HG02678 (cell line): ENCODE data around the gene TAS2R40.

Source experiments
- ATAC-seq: cut with Tn5 transposase; IDR thresholded peaks from one replicate; pipeline ENCODE4 v1.9.1; 2021; ENCODE audit warnings: mild to moderate bottlenecking, moderate library complexity; ENCODE audit not compliant: unreplicated experiment

TAS2R40 gene

DNA sequence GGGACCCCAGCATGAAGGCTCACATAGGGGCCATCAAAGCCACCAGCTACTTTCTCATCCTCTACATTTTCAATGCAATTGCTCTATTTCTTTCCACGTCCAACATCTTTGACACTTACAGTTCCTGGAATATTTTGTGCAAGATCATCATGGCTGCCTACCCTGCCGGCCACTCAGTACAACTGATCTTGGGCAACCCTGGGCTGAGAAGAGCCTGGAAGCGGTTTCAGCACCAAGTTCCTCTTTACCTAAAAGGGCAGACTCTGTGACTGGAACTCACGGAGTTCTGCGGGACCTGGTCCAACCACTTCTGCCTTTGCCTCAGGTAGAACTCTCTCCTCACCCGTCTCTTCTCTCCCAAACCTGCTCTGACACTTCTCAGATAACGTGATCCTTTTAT, 945 bp downstream of the TAS2R40 start:
- ATAC-seq: no peak

DNA sequence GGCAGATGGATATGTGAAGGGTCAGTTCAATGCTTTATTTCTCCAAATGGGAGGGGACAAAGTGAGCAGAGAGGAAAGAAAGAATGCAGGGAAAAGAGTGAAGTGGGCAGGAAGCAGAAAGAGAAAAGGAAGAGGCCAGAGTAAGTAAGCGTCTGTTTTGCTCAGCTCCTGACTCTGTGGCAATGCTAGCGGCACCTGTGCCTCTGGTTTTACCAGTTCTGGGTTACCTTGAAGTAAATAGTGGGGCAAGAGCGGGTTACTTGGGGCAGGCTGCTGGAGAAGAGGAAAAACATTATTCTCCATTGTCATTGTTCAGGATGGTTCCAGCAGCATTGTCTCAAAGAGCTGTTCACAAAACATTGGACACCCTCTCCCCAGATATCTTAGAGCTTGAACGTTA, 1.9 kb downstream of the TAS2R40 start:
- no peak for ATAC-seq

DNA sequence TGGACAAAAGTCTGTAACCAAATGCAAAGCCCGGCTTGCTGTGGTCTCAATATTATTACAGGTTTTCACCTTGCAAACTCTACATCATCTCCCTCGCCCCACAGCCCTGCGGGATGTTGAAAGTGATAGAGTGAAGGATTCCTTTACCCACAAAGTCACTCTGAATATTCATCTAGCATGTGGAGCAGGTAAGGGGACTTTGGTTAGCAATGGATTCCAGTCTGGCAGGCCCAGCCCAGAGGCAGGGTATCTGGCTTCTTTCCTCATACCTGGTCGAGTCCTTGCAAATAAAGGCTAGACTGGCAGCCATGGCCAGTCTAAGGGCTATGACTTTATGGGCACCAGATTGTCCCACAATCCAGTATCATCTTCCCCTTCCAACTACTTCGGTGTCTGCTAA, 3.2 kb downstream of the TAS2R40 start:
- no peak for ATAC-seq

DNA sequence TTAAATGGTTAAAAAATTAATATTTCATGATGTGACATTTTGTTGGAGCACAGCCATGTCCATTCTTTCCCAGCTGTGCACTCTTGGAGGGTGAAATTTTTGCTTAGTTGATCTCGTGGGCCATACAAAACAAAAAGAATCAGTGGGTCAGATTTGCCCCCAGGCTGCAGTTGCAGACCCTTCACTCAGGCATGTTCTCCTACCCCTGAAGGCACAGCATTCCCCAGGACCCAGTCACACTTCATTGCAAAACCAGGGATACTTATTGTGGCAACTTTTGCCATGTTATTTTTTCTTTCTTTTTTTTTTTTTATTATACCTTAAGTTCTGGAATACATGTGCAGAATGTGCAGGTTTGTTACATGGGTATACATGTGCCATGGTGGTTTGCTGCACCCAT, 6.0 kb downstream of the TAS2R40 start:
- ATAC-seq: no peak

DNA sequence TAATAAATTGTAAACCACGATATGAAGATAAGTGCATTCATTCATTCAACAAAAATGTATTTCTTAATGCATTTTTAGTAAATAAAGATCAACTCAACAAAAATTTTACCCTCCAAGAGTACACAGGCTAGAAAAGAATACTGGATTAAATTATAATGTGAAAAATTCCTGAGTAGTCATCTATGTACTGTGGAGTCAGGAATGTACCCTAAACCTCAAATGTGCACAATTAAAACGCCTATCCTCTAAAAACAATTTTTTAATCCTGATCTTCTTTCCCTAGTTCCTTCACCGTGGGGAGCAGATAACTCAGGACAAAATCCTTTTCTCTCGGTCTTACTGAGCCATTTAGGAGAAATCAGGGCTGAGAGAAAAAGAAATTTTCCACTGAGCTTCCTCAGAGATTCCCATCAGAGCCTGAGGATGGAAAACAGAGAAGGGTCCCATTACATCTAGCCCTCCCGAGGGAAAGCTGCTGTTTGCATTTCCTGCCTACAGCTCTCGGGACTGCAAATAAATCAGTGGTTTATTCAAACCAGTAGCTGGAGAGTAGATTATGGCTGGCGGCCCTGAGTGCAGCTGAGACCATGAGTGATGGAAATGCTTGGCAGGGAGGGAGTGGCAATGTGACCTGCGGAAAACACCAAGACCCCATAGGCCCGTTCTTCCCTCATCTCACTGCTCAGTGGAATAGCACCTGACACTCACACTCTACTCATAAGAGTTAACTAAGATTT, 7.4 kb downstream of the TAS2R40 start:
- no peak for ATAC-seq

DNA sequence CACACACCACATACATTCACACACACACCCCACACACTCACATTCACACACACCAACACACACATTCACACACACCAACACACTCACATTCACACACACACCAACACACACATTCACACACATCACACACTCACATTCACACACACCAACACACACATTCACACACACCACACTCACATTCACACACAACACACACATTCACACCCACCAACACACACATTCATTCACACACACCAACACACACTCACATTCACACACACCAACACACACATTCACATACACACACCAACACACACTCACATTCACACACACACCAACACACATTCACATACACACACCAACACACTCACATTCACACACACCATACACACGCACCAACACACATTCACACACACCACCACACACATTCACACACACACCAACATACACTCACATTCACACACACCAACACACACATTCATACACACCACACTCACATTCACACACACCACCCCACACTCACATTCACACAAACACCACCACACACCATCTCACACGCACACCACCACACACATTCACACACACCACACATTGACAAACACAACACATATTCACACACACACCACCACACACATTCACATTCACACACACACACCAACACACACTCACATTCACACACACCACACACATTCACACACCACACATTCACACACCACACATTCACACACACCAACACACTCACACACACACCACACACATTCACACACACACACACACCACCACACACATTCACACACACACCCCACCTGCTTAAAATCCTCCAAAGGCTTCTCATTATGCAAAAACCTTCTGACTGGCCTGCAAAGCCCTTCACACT, 9.0 kb downstream of the TAS2R40 start:
- ATAC-seq: no peak

DNA sequence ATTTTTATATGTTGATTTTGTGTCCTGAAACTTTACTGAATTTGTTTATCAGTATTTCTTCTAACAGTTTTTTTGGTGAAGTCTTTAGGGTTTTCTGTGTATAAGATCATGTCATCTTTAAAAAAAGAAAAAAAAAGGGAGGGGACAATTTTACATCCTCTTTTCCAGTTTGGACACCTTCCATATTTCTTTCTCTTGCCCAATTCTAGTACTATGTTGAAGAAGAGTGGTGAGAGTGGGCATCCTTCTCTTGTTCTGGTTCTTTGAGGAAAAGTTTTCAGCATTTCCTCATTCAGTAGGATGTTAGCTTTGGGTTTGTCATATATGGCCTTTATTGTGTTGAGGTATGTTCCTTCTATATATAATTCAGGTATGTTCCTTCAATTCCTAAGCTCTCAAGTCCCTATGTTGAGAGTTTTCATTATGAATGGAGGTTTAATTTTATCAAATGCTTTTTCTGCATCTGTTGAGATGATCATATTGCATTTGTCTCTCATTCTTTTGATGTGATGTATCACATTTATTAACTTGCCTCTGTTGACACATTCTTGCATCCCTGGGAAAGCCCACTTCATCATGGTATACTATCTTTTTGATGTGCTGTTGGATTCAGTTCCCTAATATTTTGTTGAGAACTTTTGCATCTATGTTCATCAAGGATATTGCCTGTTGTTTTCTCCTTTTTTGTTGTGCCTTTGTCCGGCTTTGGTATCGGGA, 12.1 kb downstream of the TAS2R40 start:
- no peak for ATAC-seq

DNA sequence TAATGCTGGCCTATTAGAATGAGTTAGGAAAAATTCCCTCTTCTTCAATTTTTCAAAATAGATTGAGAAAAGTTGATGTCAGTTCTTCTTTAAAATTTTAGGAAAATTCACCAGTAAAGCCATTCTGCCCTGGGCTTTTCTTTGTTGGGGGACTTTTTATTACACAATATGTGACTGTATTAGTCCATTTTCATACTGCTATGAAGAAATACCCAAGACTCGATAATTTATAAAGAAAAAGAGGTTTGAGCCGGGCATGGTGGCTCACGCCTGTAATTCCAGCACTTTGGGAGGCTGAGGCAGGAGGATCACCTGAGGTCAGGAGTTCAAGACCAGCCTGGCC, 12.7 kb downstream of the TAS2R40 start:
- ATAC-seq: no peak

DNA sequence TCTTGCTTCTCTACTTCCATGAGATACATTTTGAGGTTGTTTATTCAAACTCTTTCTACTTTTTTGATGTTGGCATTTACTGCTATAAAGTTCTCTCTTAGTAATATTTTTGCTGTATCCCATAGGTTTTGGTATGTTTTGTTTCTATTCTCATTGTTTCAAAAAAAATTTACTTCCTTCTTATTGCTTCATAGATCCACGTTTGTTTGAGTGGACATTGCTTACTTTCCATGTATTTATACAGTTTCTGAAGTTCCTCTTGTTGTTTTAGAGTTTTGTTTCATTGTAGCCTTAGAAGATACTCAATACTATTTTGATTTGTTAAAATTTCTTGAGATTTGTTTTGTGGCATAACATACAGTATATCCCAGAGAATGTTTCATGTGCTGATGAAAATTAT, 13.7 kb downstream of the TAS2R40 start:
- no peak for ATAC-seq

DNA sequence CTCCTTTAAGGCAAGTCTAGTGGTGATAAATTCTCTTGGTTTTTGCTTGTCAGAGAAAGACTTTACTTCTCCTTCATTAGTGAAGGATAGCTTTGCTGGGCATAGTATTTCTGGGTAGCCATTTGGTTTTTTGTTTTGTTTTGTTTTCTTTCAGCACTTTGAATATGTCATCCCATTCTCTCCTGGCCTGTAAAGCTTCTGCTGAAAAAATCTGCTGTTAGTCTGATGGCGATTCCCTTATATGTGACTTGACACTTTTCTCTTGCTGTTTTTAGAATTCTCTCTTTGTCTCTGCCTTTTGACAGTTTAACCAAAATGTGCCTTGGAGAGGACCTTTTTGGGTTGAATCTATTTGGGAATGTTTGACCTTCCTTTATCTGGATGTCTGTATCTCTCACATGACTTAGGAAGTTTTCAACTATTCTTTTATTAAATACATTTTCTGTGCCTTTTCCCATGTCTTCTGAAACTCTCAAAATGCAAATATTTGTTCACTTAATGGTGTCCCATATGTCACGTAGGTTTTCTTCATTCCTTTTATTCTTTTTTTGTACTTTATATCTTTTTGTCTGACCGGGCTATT, 14.7 kb downstream of the TAS2R40 start:
- ATAC-seq: no peak

DNA sequence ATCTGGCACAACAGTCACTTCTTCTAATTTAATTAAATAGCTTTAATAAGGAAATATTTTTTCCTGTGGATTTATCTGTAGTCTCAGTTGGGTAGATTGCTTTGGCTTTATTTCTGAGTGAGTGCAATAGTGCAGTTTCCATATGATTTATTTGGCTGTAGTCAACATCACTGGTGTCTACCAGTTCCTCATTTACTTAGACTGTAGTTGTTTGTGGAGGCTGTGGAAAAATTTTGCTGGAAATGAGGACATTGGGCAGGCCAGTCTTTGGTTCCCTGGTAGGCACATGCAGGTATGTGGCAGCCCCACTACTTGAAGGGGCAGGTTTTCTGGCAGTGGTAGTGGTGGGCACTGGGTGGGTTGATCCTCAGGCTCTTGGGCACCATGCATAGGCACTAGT, 15.5 kb downstream of the TAS2R40 start:
- no peak for ATAC-seq

DNA sequence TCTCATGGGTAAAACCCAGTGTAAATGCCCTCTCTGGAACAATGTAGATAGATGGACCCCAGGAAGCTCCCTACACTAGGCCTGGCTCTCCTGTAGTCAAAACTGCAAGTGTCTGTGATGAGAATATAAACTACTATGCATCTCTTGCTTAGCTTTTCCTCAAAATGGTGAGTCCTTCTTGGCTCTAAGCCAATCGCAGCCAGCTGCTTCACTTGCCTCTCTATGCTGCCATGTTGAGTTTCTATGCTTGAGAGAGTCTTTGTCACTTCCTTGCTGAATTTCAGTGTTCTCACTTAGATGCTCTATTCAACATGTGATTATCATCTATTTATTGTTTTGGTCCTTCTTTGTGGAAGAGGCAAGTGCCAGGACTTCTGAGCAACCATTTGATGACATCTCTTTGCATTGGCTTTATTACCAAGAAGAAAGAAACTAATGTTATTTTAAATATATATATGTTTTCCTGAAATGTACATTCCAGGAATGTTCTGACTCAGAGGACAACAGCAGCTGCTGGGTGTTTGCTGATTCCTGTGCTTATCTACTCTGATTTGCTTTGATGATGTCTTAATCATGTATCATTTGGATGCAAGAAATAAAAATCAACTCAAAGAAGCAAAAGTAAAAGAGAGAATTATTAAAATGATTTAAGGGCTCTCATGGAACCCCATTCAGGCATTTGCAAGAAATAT, 16.6 kb downstream of the TAS2R40 start:
- no peak for ATAC-seq

DNA sequence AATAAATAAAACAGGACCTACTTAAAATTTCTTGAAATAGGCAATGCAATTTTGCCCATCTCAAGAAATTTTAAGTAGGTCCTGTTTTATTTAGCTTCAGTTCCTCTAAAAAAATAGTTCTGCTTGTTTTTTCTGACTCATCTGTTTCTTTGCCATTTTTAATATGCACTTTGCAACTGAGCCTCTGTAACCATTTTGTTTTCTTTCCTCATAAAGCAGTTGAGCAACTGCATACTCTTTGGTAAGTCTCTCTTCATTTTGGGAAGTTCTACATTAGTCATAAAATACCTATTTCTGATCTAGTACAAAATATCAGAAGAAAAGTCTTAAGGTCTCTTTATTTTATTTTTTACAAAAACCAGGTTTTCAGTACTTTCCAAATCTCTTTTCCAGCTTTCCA, 18.0 kb downstream of the TAS2R40 start:
- no peak for ATAC-seq

DNA sequence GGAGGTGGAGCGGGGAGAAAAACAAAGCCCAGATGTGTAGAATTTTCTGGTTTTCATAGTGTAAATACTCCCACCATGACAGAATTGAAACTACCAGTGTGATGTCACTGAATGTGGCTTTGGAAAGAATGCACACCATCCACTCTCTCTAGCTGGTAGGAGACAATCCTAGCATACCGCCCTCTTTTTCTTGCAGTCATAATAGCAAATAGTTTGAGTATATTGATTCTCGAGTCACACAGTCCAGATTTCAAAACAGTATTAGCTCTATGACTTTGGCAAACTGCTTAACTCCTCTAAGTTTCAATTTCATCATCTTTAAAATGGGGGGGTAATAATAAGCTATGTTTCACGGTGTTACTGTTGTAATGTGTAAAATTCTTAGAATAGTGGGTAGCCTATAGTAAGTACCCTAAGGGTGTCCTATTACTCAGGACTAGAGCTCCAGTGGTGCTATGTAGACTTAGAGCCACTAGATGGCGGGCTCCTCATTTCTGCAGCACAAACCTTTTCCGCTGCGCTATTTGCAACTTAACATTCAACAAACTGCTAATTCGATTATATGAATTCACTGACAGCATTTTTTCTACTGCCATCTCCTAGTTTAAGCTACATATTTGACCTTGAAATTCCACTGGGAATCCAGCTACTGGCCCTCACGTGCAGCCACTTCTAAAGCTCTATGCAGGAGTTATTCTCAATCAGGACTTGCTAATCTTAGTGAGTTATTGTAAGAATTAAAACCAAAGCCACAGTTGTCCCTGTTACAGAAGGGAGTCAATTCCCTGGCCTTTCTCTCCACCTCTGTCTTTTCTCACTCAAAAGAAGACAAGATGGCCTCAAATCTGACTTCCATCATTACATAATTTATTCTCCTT, 18.7 kb downstream of the TAS2R40 start:
- peak; percentile 98 for ATAC-seq

DNA sequence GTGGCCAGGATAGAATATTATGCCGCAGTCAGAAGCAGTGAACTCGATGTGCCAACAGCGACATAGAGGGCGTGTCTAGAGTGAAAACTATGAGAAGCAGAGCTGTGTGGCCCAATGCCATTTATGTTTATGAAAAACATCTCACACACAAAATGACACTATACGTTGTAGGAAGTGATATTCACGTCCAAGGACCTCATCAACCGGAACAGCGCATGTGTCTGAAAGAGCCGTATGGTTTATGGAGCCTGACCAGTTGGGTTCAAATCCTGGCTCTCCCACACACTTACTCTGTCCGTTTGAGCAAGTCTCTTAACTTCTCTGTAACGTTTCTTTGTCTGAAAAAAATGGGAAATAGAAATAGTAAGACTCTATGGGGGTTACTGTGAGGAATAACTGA, 20.5 kb downstream of the TAS2R40 start:
- ATAC-seq: no peak

DNA sequence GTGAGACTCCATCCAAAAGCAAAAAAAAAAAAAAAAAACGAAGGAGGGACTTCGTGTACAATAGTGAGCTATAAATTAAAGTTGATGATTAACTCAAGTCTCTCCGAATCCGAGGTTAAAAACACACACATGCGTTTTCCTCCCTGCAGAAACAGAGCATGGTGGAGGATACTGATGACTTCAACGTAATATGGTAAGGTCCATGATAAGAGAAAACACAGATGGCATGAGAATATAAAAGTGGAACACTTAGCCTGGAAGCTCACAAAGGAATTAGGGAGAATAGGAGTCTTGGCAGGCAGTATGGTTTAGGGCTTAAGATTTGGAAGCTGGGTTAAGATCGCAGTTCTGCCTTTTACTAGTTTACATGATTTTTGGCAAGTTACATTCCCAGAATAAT, 21.3 kb downstream of the TAS2R40 start:
- ATAC-seq: no peak

DNA sequence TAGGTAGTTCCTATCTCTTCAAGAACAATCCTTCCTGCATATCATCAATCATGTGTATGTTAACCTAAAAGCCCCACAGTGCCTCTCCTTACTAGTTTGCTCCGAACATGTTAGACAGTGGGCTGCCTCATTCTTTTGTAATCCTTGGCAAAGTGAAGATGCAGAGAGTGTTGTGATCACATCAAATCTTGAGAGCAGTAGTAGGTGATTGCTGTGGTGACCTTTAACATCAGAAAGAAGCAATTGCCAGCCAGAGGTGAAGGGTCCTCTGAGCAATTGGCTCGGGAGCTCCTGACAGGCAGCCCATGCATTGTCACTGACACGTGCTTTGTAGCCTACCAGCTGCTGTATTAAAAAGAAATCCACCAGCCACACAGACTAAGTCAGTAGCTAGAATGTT, 21.8 kb downstream of the TAS2R40 start:
- no peak for ATAC-seq

DNA sequence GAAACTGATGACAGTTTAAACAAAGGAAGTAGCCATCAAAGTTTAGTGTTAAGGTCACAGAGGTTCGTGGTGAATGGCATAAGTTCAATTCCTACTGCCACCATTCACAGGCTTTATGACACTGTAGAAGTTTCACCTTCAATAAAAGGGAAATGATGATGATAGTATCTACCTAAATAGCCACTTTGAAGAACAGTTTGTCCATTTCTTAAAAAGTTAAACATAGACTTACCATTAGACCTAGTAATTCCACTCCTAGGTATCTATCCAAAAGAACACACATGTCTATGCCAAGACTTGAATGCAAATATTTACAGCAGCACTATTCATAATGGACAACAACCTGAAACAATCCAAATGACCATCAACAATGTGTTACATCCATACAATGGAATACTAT, 22.5 kb downstream of the TAS2R40 start:
- ATAC-seq: no peak

DNA sequence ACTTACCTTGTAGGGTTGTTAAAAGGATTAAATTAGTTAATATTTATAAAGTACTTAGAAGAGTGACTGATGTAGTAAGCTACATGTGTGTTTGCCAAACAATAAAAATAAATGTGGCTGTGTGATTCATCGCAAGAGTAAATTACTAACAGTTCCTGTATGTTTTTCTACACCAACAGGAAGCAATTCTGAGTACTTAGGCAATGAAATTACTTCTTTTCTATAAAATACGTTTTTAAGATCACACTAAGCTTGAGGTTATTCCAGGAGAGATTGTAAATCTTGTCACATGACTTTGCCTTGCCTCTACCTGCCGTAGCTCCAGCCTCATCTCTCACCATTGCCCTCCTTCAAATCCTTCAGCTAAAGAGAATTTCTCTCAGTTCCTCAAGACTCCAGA, 23.3 kb downstream of the TAS2R40 start:
- no peak for ATAC-seq

DNA sequence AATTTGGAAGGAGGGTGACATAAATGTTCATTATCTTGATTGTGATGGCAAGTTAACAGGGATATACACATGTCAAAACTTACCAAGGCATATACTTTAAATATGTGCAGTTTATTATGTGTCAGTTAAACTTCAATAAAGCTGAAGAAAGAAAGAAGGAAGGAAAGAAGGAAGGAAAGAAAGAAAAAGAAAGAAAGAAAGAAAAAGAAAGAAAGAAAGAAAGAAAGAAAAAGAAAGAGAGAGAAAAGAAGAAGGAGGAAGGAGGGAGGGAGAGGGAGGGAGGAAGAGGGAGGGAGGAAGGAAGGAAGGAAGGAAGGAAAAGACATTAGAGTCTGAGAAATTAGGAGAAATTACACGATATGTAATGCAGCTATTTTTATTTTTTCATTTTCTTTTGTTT, 25.5 kb downstream of the TAS2R40 start:
- ATAC-seq: no peak
